HCT116 (cell line): ENCODE results near the gene AADACL4. TPM values are rescaled to one million over a fixed set of nuclear protein-coding genes. Genes with fewer than 3 reads are reported as not detected.

ENCODE experiments used
- ATAC-seq: fragments of 200-7000 bp; cut with Tn5 transposase; 2 replicates; pipeline ENCODE4 v1.9.1; 2020; ENCODE audit warnings: mild to moderate bottlenecking, moderate library complexity
- BruUV-seq: library from RNA; stranded (reverse); fragments of 400-500 nt; replicated peaks from 2 replicates; lab custom pipeline; 2021; lab: Mats Ljungman, UMichigan
- CTCF ChIA-PET: fragments of 300-600 bp; sonication (Branson Sonifier 250); formaldehyde crosslinking; loops from one replicate; lab custom pipeline; 2021; ENCODE audit warnings: antibody characterized with exemption; lab: Charles Lee
- POLR2A ChIA-PET: fragments of 300-600, 350-600 bp; sonication (Branson Sonifier 250); formaldehyde crosslinking; loops from one replicate; lab custom pipeline; 2021; ENCODE audit warnings: antibody characterized with exemption; lab: Charles Lee
- RAD21 ChIA-PET, 2 experiments: fragments of 300-600 bp; sonication (Branson Sonifier 250); formaldehyde crosslinking; loops; one replicate each; lab custom pipeline; 2023; ENCODE audit warnings: low total read pairs in 2 of 2; ENCODE audit not compliant: uncharacterized antibody in 2 of 2, unreplicated experiment in 2 of 2, low non-redundant PET in 1 of 2; lab: Charles Lee
- DNase-seq: peaks from one replicate; pipeline ENCODE4 v3.0.0-alpha.2; 2010; ENCODE audit warnings: low read depth, low spot score
- H2AFZ ChIP-seq: fragments of 200-600 bp; shearing (Covaris generic), sonication (generic); 2 replicates; pipeline ENCODE4 v1.6.1; 2017; ENCODE audit warnings: low read depth, mixed run types, mixed read lengths, antibody characterized with exemption, low read length; ENCODE audit not compliant: poor library complexity, severe bottlenecking
- H3K27ac ChIP-seq: 2 replicates; pipeline ENCODE4 v1.5.1; 2012; ENCODE audit warnings: low read depth, low read length
- H3K27me3 ChIP-seq: fragments of 200-600 bp; sonication (generic); 2 replicates; pipeline ENCODE4 v1.6.1; 2016; ENCODE audit warnings: mixed run types, low read length, mixed read lengths; ENCODE audit not compliant: insufficient read depth
- H3K36me3 ChIP-seq, 2 experiments: fragments of 200-500 bp in 1 of 2; fragments of 200-600 bp in 1 of 2; sonication (Bioruptor generic) in 1 of 2; sonication (generic) in 1 of 2; 2 replicates each; pipeline versions ENCODE4 v1.5.1 to v1.6.1; 2014 to 2016; ENCODE audit warnings: low read length in 2 of 2, inconsistent platforms in 1 of 2, mixed read lengths in 1 of 2, mixed run types in 1 of 2; ENCODE audit not compliant: insufficient read depth in 2 of 2, control insufficient read depth in 1 of 2
- H3K4me1 ChIP-seq, 2 experiments: fragments of 200-600 bp in 1 of 2; sonication (generic) in 1 of 2; 2 replicates each; pipeline versions ENCODE4 v1.5.1 to v1.6.1; 2012 to 2017; ENCODE audit warnings: low read length in 2 of 2, inconsistent platforms in 1 of 2, mild to moderate bottlenecking in 1 of 2, mixed read lengths in 1 of 2, mixed run types in 1 of 2, moderate library complexity in 1 of 2; ENCODE audit not compliant: insufficient read depth in 2 of 2, control insufficient read depth in 1 of 2
- H3K4me2 ChIP-seq: fragments of 200-600 bp; sonication (generic); 2 replicates; pipeline ENCODE4 v1.6.1; 2017; ENCODE audit warnings: mixed run types, low read length, mixed read lengths
- H3K4me3 ChIP-seq, 2 experiments: fragments of 200-600 bp in 1 of 2; sonication (generic) in 1 of 2; replicated peaks in 1 of 2; 2 replicates each; pipeline ENCODE4 v1.5.1; 2011 to 2016; ENCODE audit warnings: low read length in 2 of 2, control low read depth in 1 of 2, low read depth in 1 of 2, mild to moderate bottlenecking in 1 of 2, mixed read lengths in 1 of 2, mixed run types in 1 of 2
- H3K79me2 ChIP-seq: fragments of 200-600 bp; sonication (generic); 2 replicates; pipeline ENCODE4 v1.6.1; 2017; ENCODE audit warnings: mild to moderate bottlenecking, mixed run types, low read length, moderate library complexity, mixed read lengths; ENCODE audit not compliant: insufficient read depth
- H3K9ac ChIP-seq: fragments of 200-600 bp; sonication (generic); 2 replicates; pipeline ENCODE4 v1.6.1; 2016; ENCODE audit warnings: low read length, mixed read lengths
- H3K9me2 ChIP-seq: fragments of 200-600 bp; sonication (generic), shearing (Covaris generic); 2 replicates; pipeline ENCODE4 v1.6.1; 2017; ENCODE audit warnings: mixed run types, mild to moderate bottlenecking, moderate library complexity; ENCODE audit not compliant: insufficient read depth
- H3K9me3 ChIP-seq, 2 experiments: fragments of 200-500 bp in 1 of 2; fragments of 200-600 bp in 1 of 2; sonication (Bioruptor generic) in 1 of 2; sonication (generic) in 1 of 2; 2 replicates each; pipeline ENCODE4 v1.6.1; 2014 to 2017; ENCODE audit warnings: low read length in 2 of 2, mixed read lengths in 2 of 2, inconsistent platforms in 1 of 2, low read depth in 1 of 2, mild to moderate bottlenecking in 1 of 2, mixed run types in 1 of 2, moderate library complexity in 1 of 2; ENCODE audit not compliant: control insufficient read depth in 1 of 2, insufficient read depth in 1 of 2
- H4K20me1 ChIP-seq: fragments of 200-600 bp; sonication (generic), shearing (Covaris generic); 2 replicates; pipeline ENCODE4 v1.6.1; 2017; ENCODE audit warnings: mixed run types, mild to moderate bottlenecking, moderate library complexity; ENCODE audit not compliant: insufficient read depth
- ATF3 ChIP-seq: IDR thresholded peaks from 2 replicates; pipeline ENCODE4 v1.6.1; 2012
- CEBPB ChIP-seq: IDR thresholded peaks from 2 replicates; pipeline ENCODE4 v1.6.1; 2012; ENCODE audit warnings: low read depth
- EGR1 ChIP-seq: IDR thresholded peaks from 2 replicates; pipeline ENCODE4 v1.6.1; 2012; ENCODE audit warnings: low read depth
- ELF1 ChIP-seq: IDR thresholded peaks from 2 replicates; pipeline ENCODE4 v1.6.1; 2012; ENCODE audit warnings: low read depth, borderline replicate concordance
- EZH2 ChIP-seq: fragments of 200-600 bp; sonication (generic); IDR thresholded peaks from 2 replicates; pipeline ENCODE4 v1.6.1; 2017; ENCODE audit warnings: antibody characterized with exemption, mixed run types
- FOSL1 ChIP-seq: IDR thresholded peaks from 2 replicates; pipeline ENCODE4 v1.6.1; 2012; ENCODE audit warnings: low read depth
- SRF ChIP-seq: IDR thresholded peaks from 2 replicates; pipeline ENCODE4 v1.6.1; 2012; ENCODE audit warnings: low read depth
- TCF7L2 ChIP-seq: IDR thresholded peaks from 2 replicates; pipeline ENCODE4 v1.7.0; 2011; ENCODE audit warnings: borderline replicate concordance, inconsistent platforms; ENCODE audit not compliant: insufficient read depth, insufficient read length; ENCODE audit errors: extremely low read depth
- YY1 ChIP-seq: IDR thresholded peaks from 2 replicates; pipeline ENCODE4 v1.6.1; 2011; ENCODE audit warnings: low read length, low read depth, moderate library complexity, mild to moderate bottlenecking; ENCODE audit not compliant: insufficient replicate concordance; ENCODE audit errors: extremely low read depth
- ZBTB33 ChIP-seq: IDR thresholded peaks from 2 replicates; pipeline ENCODE4 v1.6.1; 2011; ENCODE audit warnings: mild to moderate bottlenecking, low read length, moderate library complexity; ENCODE audit not compliant: insufficient replicate concordance; ENCODE audit errors: extremely low read depth
- ZFX ChIP-seq: fragments of 450-650 bp; IDR thresholded peaks from 2 replicates; pipeline ENCODE4 v1.6.1; 2017
- intact Hi-C: fragments of 100-400 bp; cut with micrococcal nuclease; formaldehyde crosslinking; loops from 2 replicates; pipeline ENCODE4 v1.10.0; 2022
- total RNA-seq: library from RNA; stranded (reverse); gene quantifications from one replicate; pipeline ENCODE4 v1.2.1, GENCODE V29; 2021; ENCODE audit not compliant: unreplicated experiment

AADACL4 gene
- total RNA-seq, 1 experiment from 2014 or later, result not detected

- Histone ChIP-seq H3K4me1 (peaks cover 72 to 98% of the 10 kb centered on the region in 2 experiments), H3K27me3 (no peaks in the 10 kb centered on the region), H3K27ac (no peak overlapping the region), H2AFZ (no peak overlapping the region), H3K9me2 (no peaks in the 10 kb centered on the region), H3K79me2 (peaks cover 73% of the 10 kb centered on the region), H3K36me3 (no peaks in the 10 kb centered on the region), H4K20me1 (no peaks in the 10 kb centered on the region), H3K4me2 (no peak overlapping the region)
- RAD21 ChIA-PET, result no interaction called here
- intact Hi-C loops, result loop anchor here (5.0 kb wide), 1 partner anchor 122 kb away; no protein-coding TSS in a partner anchor
- TF ChIP-seq TCF7L2, result no peak
- TF ChIP-seq YY1, result no peak
- no peak for TF ChIP-seq EZH2
- TF ChIP-seq SRF, result no peak
- TF ChIP-seq ZBTB33, result no peak
- TF ChIP-seq CEBPB, result no peak
- TF ChIP-seq ATF3, result no peak
- TF ChIP-seq ELF1, result no peak
- TF ChIP-seq ZFX, result no peak
- no peak for TF ChIP-seq EGR1
- no peak for TF ChIP-seq FOSL1
- TF ChIP-seq, all 23 proteins: peak for 0
- ChIA-PET POLR2A (no interaction called here), CTCF (no interaction called here)
- H3K9me3 ChIP-seq, result no peaks in the 10 kb centered on the region
- ATAC-seq (no peak), DNase-seq (no peak)
- no peak overlapping the region for H3K9ac ChIP-seq
- H3K4me3 ChIP-seq, result no peak overlapping the region
- no TSS peak for BruUV-seq
Observed at GRCh38 chr1:12599657-12600056, 44.2 kb upstream of the AADACL4 start.
